Caco-2 (cell line): ENCODE results near the gene ATP10B. TPM values are rescaled to one million over a fixed set of nuclear protein-coding genes. Genes with fewer than 3 reads are reported as not detected.

Experiments
- BruUV-seq: library from RNA; stranded (reverse); fragments of 400-500 nt; replicated peaks from 2 replicates; lab custom pipeline; 2021; lab: Mats Ljungman, UMichigan
- CTCF ChIA-PET: fragments of 300-600 bp; sonication (Branson Sonifier 250); formaldehyde crosslinking; loops from one replicate; lab custom pipeline; 2022; ENCODE audit warnings: antibody characterized with exemption; lab: Charles Lee
- POLR2A ChIA-PET: fragments of 300-600 bp; sonication (Branson Sonifier 250); formaldehyde crosslinking; loops from one replicate; lab custom pipeline; 2022; ENCODE audit warnings: antibody characterized with exemption; lab: Charles Lee
- DNase-seq, 2 experiments: peaks; one replicate each; pipeline versions ENCODE4 v3.0.0 to v3.0.0-alpha.2; 2020 to 2022
- H3K27me3 ChIP-seq: replicated peaks from 2 replicates; pipeline ENCODE4 v1.6.0; 2011; ENCODE audit warnings: low read length; ENCODE audit not compliant: control insufficient read depth, insufficient read depth
- H3K36me3 ChIP-seq: 2 replicates; pipeline ENCODE4 v1.5.1; 2011; ENCODE audit warnings: low read length; ENCODE audit not compliant: control insufficient read depth, insufficient read depth
- H3K4me1 ChIP-seq: fragments of 250-450 bp; sonication (Bioruptor Pico); 2 replicates; pipeline ENCODE4 v1.5.1; 2020; ENCODE audit warnings: mild to moderate bottlenecking
- H3K4me3 ChIP-seq: 2 replicates; pipeline ENCODE4 v1.5.1; 2011; ENCODE audit warnings: low read depth, mild to moderate bottlenecking, control low read depth, low read length
- H3K9me3 ChIP-seq: fragments of 250-450 bp; sonication (Bioruptor Pico); 2 replicates; pipeline ENCODE4 v1.5.1; 2020; ENCODE audit warnings: mild to moderate bottlenecking, moderate library complexity
- H3K27ac Mint-ChIP-seq: one replicate; pipeline ENCODE4 v1.8.0; 2022; ENCODE audit warnings: mixed read lengths; ENCODE audit not compliant: unreplicated experiment
- H3K27me3 Mint-ChIP-seq: one replicate; pipeline ENCODE4 v1.8.0; 2022; ENCODE audit warnings: mixed read lengths; ENCODE audit not compliant: insufficient read depth, unreplicated experiment
- H3K36me3 Mint-ChIP-seq: one replicate; pipeline ENCODE4 v1.8.0; 2022; ENCODE audit warnings: mild to moderate bottlenecking, mixed read lengths; ENCODE audit not compliant: insufficient read depth, unreplicated experiment
- H3K4me1 Mint-ChIP-seq: one replicate; pipeline ENCODE4 v1.8.0; 2022; ENCODE audit warnings: low read depth, mixed read lengths; ENCODE audit not compliant: unreplicated experiment
- H3K4me3 Mint-ChIP-seq: one replicate; pipeline ENCODE4 v1.8.0; 2022; ENCODE audit warnings: mild to moderate bottlenecking, moderate library complexity, mixed read lengths; ENCODE audit not compliant: unreplicated experiment
- H3K9me3 Mint-ChIP-seq: one replicate; pipeline ENCODE4 v1.8.0; 2022; ENCODE audit warnings: mixed read lengths; ENCODE audit not compliant: unreplicated experiment
- intact Hi-C: fragments of 100-400 bp; cut with micrococcal nuclease; formaldehyde crosslinking; loops from one replicate; pipeline ENCODE4 v1.10.0; 2022; ENCODE audit not compliant: unreplicated experiment
- total RNA-seq: library from RNA; stranded (reverse); gene quantifications from 2 replicates; pipeline ENCODE4 v1.2.3, GENCODE V29; 2022
- TF ChIP-seq, protein P1 (sequence below), 2 experiments: fragments of 200-600 bp in 1 of 2; IDR thresholded peaks; 1 replicate in 1 of 2; 2 replicates in 1 of 2; pipeline versions ENCODE4 v1.5.1 to v1.8.0; 2011 to 2022; ENCODE audit warnings: antibody characterized with exemption in 1 of 2, control low read depth in 1 of 2, inconsistent platforms in 1 of 2, low read depth in 1 of 2, low read length in 1 of 2, mild to moderate bottlenecking in 1 of 2, moderate library complexity in 1 of 2; ENCODE audit not compliant: insufficient read depth in 1 of 2, severe bottlenecking in 1 of 2, unreplicated experiment in 1 of 2

The ATP10B gene
- total RNA-seq, 1 experiment from 2014 or later, result 0.43 TPM

DNA sequence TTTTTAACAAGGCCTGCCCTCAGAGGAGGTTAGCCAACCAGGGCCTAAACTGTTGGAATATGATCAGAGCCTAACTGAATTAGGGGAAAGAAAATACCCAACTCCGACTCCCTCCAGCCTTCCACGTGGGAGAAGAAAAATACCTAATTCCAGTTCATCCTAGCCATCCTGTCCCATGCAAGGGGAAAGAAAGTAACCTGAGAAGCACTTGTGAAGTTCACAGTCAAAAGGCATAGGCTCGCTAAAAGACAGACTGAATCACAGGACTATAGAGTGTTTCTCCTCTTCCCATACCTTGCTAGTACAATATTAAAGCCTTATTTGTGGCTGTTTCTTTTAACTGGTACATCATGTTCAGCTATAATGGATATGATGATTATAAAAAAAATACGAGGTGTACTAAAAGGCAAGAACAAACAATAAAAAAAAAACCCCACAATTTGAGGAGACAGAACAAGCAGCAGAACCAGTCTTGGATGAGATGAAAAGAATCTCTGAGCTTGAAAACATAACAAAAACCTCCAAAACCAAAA lies 18.0 kb upstream of the ATP10B start:
- Histone ChIP-seq H3K4me1 (no peaks in the 10 kb centered on the region), H3K9me3 (0 out of 2 replicates have a peak, but pooled peaks cover 5% of the 10 kb centered on the region), H3K27me3 (no peaks in the 10 kb centered on the region), H3K36me3 (no peaks in the 10 kb centered on the region), H3K4me3 (no peak overlapping the region)
- H3K4me3 Mint-ChIP-seq, result no peak overlapping the region
- intact Hi-C loops, result no loop called here
- H3K27ac Mint-ChIP-seq, result no peak overlapping the region
- DNase-seq, result no peak
- BruUV-seq, result no TSS peak
- no peaks in the 10 kb centered on the region for H3K36me3 Mint-ChIP-seq
- TF ChIP-seq, protein P1, sequence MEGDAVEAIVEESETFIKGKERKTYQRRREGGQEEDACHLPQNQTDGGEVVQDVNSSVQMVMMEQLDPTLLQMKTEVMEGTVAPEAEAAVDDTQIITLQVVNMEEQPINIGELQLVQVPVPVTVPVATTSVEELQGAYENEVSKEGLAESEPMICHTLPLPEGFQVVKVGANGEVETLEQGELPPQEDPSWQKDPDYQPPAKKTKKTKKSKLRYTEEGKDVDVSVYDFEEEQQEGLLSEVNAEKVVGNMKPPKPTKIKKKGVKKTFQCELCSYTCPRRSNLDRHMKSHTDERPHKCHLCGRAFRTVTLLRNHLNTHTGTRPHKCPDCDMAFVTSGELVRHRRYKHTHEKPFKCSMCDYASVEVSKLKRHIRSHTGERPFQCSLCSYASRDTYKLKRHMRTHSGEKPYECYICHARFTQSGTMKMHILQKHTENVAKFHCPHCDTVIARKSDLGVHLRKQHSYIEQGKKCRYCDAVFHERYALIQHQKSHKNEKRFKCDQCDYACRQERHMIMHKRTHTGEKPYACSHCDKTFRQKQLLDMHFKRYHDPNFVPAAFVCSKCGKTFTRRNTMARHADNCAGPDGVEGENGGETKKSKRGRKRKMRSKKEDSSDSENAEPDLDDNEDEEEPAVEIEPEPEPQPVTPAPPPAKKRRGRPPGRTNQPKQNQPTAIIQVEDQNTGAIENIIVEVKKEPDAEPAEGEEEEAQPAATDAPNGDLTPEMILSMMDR (IDR thresholded peaks at IDR 0.05; ENCODE audit: insufficient read depth in 1 of 2, low read depth in 1 of 2, low read length in 1 of 2, severe bottlenecking in 1 of 2, unreplicated experiment in 1 of 2), result no peak
- CTCF ChIA-PET, result no interaction called here
- H3K4me1 Mint-ChIP-seq, result peaks cover 6% of the 10 kb centered on the region
- POLR2A ChIA-PET, result no interaction called here
- peaks cover 13% of the 10 kb centered on the region for H3K9me3 Mint-ChIP-seq
- H3K27me3 Mint-ChIP-seq, result no peaks in the 10 kb centered on the region

DNA sequence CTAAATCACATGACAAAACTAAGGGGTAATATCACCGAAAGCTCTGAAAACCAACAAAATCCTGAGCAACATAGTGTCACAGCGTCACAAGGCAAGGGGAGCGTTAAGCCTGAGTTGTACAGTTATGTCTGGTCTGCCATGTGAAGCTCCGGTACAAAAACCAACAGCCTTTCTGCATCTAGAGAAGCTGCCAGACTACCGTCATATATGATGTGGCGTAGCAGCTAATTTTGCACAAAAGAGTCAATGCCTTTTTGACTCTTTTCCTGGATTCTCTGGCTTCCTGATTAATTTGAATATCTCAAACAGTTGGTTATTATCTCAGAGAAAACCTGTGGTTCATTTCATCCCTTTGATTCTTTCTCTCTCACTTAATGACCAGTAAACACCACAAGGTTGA lies 16.0 kb upstream of the ATP10B start:
- TF ChIP-seq, protein P1 (IDR thresholded peaks at IDR 0.05; ENCODE audit: insufficient read depth in 1 of 2, low read depth in 1 of 2, low read length in 1 of 2, severe bottlenecking in 1 of 2, unreplicated experiment in 1 of 2), result no peak
- H3K36me3 ChIP-seq, result no peaks in the 10 kb centered on the region
- intact Hi-C loops, result no loop called here
- no TSS peak for BruUV-seq
- no peaks in the 10 kb centered on the region for H3K27me3 ChIP-seq
- ChIA-PET POLR2A (no interaction called here), CTCF (interaction anchor here (0.7 kb wide), 1 partner anchor 18 kb away, joined by 4 read pairs; no protein-coding TSS in a partner anchor)
- H3K9me3 ChIP-seq, result 0 out of 2 replicates have a peak, but pooled peaks cover 5% of the 10 kb centered on the region
- Mint-ChIP-seq H3K27me3 (no peaks in the 10 kb centered on the region), H3K36me3 (no peaks in the 10 kb centered on the region), H3K27ac (no peak overlapping the region), H3K4me1 (peaks cover 6% of the 10 kb centered on the region), H3K4me3 (no peak overlapping the region), H3K9me3 (peaks cover 19% of the 10 kb centered on the region)
- H3K4me3 ChIP-seq, result no peak overlapping the region
- no peaks in the 10 kb centered on the region for H3K4me1 ChIP-seq
- DNase-seq, result no peak

DNA sequence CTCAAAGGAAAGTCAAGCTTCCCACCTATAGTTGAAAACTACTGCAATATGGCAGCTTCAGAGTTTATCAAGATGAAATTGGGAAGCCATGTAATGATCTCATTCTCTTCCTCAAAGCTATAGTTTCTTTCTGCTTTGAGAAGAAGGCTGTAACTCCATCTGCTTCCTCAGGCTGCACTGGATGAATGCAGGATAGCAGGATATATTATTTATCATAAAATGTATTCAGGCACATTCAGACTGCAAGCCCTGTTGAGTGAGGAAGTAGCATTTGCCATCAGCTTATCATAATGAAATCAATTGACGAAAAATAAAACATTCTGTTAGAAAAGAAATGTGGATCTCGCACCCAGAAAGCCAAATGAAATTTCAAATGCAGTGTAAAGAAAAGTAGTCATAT lies 560 bp downstream of the ATP10B start:
- H3K36me3 ChIP-seq, result no peaks in the 10 kb centered on the region
- H3K4me1 ChIP-seq, result peaks cover 13% of the 10 kb centered on the region
- no peaks in the 10 kb centered on the region for H3K27me3 ChIP-seq
- H3K9me3 ChIP-seq, result no peaks in the 10 kb centered on the region
- Mint-ChIP-seq H3K4me3 (no peak overlapping the region), H3K27me3 (no peaks in the 10 kb centered on the region), H3K4me1 (no peaks in the 10 kb centered on the region), H3K9me3 (no peaks in the 10 kb centered on the region), H3K36me3 (no peaks in the 10 kb centered on the region), H3K27ac (no peak overlapping the region)
- CTCF ChIA-PET, result no interaction called here
- POLR2A ChIA-PET, result no interaction called here
- intact Hi-C loops, result no loop called here
- no TSS peak for BruUV-seq
- no peak overlapping the region for H3K4me3 ChIP-seq
- TF ChIP-seq, protein P1 (IDR thresholded peaks at IDR 0.05; ENCODE audit: insufficient read depth in 1 of 2, low read depth in 1 of 2, low read length in 1 of 2, severe bottlenecking in 1 of 2, unreplicated experiment in 1 of 2), result no peak
- no peak for DNase-seq
